ENCODE results near the gene STPG2. TPM values are rescaled to one million over a fixed set of nuclear protein-coding genes. Genes with fewer than 3 reads are reported as not detected.

STPG2 gene
- total and polyA plus RNA-seq, 2 of the 4 experiments (the other 2 are of a cell fraction), result not detected

DNA sequence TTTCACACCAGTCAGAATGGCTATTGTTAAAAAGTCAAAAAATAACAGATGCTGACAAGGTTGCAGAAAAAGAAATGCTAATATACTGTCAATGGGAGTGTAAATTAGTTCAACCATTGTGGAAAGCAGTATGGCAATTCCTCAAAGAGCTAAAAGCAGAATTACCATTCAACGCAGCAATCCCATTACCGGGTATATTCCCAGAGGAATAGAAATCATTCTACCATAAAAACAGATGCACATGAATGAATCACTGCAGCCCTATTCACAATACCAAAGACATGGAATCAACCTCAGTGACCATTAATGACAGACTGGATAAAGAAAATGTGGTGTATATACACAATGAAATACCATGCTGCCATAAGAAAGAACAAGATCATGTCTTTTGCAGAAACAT is 243.0 kb downstream of the STPG2 start:
- Histone ChIP-seq H3K9ac (ENCODE audit: low read depth, low read length) (no peak overlapping the region), H2AFZ (replicated peaks; ENCODE audit: low read length, poor library complexity) (no peak overlapping the region), H2BK20ac (ENCODE audit: low read depth, low read length) (no peak overlapping the region), H3K36me3 (ENCODE audit: control insufficient read depth, insufficient read depth, low read length) (no peaks in the 10 kb centered on the region), H3K4me1 (ENCODE audit: control insufficient read depth, insufficient read depth, low read length) (no peaks in the 10 kb centered on the region), H2AK9ac (replicated peaks; ENCODE audit: low read depth, low read length, poor library complexity) (no peak overlapping the region), H3K4me3 (ENCODE audit: insufficient read depth, low read depth, low read length) (no peak overlapping the region), H4K20me1 (ENCODE audit: insufficient read depth, low read length) (no peaks in the 10 kb centered on the region), H2BK15ac (ENCODE audit: low read depth, low read length) (no peak overlapping the region), H2AK5ac (ENCODE audit: low read depth, low read length) (no peak overlapping the region), H3K23ac (ENCODE audit: low read depth, low read length) (no peak overlapping the region), H3K9me3 (ENCODE audit: control insufficient read depth, insufficient read depth, low read length) (no peaks in the 10 kb centered on the region; the same call in 1 of the 2 replicates), H3K79me1 (ENCODE audit: low read depth in 1 of 2, low read length in 2 of 2) (no peaks in the 10 kb centered on the region), H3K4ac (ENCODE audit: low read depth, low read length) (no peak overlapping the region), H4K91ac (ENCODE audit: insufficient read depth, low read depth, low read length) (no peak overlapping the region), H2BK5ac (ENCODE audit: low read depth, low read length, poor library complexity, severe bottlenecking) (no peak overlapping the region), H3K4me2 (ENCODE audit: low read depth, low read length) (no peak overlapping the region), H4K8ac (ENCODE audit: low read depth in 2 of 2, low read length in 2 of 2) (no peak overlapping the region), H3K14ac (replicated peaks; ENCODE audit: low read depth, low read length) (no peak overlapping the region), H3K18ac (ENCODE audit: low read depth, low read length) (no peak overlapping the region), H3K27me3 (ENCODE audit: control insufficient read depth, insufficient read depth, low read length) (no peaks in the 10 kb centered on the region), H3K9me1 (ENCODE audit: insufficient read depth, low read length) (no peaks in the 10 kb centered on the region), H3K56ac (ENCODE audit: extremely low read depth, insufficient read depth, low read length) (no peak overlapping the region), H3K27ac (ENCODE audit: insufficient read depth, low read length) (no peak overlapping the region), H2BK120ac (ENCODE audit: low read depth, low read length) (no peak overlapping the region), H4K5ac (ENCODE audit: low read depth, low read length) (no peak overlapping the region)
- no TSS peak for BruUV-seq (replicated peaks)
- no CpG with 5 or more reads among the region's 2 CpGs for WGBS, 2 experiments (ENCODE audit: extremely low coverage in 2 of 2, insufficient read length in 1 of 2)
- no peak for ATAC-seq (ENCODE audit: low read depth)
- in situ Hi-C loops (cut with MboI; ENCODE audit: low sequenced_read_pairs) (no loop called here), intact Hi-C loops (cut with micrococcal nuclease) (no loop called here), dilution Hi-C loops (cut with HindIII; ENCODE audit: low sequenced_read_pairs, unreplicated experiment) (no loop called here)
- ChIA-PET CTCF (no interaction called here), POLR2A (ENCODE audit: unreplicated experiment) (no interaction called here)
- TF ChIP-seq, protein P1, sequence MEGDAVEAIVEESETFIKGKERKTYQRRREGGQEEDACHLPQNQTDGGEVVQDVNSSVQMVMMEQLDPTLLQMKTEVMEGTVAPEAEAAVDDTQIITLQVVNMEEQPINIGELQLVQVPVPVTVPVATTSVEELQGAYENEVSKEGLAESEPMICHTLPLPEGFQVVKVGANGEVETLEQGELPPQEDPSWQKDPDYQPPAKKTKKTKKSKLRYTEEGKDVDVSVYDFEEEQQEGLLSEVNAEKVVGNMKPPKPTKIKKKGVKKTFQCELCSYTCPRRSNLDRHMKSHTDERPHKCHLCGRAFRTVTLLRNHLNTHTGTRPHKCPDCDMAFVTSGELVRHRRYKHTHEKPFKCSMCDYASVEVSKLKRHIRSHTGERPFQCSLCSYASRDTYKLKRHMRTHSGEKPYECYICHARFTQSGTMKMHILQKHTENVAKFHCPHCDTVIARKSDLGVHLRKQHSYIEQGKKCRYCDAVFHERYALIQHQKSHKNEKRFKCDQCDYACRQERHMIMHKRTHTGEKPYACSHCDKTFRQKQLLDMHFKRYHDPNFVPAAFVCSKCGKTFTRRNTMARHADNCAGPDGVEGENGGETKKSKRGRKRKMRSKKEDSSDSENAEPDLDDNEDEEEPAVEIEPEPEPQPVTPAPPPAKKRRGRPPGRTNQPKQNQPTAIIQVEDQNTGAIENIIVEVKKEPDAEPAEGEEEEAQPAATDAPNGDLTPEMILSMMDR (conservative IDR thresholded peaks at IDR 0.05; ENCODE audit: low read depth, low read length), result no peak
- no peak for TF ChIP-seq MXI1 (IDR thresholded peaks at IDR 0.05; ENCODE audit: borderline replicate concordance, low read depth, low read length)
- TF ChIP-seq NFE2L2 (IDR thresholded peaks at IDR 0.05; ENCODE audit: low read depth, low read length), result no peak
- TF ChIP-seq RFX5 (IDR thresholded peaks at IDR 0.05; ENCODE audit: low read depth, low read length), result no peak
- no peak for TF ChIP-seq MAZ (IDR thresholded peaks at IDR 0.05; ENCODE audit: borderline replicate concordance, low read depth, low read length)
- TF ChIP-seq CHD1 (IDR thresholded peaks at IDR 0.05; ENCODE audit: low read depth, low read length), result no peak
- TF ChIP-seq MAFK (IDR thresholded peaks at IDR 0.05; ENCODE audit: low read depth, low read length), result no peak
- TF ChIP-seq POLR2A (IDR thresholded peaks at IDR 0.05; ENCODE audit: low read depth, low read length), result no peak
- no peak for TF ChIP-seq RAD21 (IDR thresholded peaks at IDR 0.05; ENCODE audit: low read length)
- TF ChIP-seq, protein P2, sequence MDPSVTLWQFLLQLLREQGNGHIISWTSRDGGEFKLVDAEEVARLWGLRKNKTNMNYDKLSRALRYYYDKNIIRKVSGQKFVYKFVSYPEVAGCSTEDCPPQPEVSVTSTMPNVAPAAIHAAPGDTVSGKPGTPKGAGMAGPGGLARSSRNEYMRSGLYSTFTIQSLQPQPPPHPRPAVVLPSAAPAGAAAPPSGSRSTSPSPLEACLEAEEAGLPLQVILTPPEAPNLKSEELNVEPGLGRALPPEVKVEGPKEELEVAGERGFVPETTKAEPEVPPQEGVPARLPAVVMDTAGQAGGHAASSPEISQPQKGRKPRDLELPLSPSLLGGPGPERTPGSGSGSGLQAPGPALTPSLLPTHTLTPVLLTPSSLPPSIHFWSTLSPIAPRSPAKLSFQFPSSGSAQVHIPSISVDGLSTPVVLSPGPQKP (IDR thresholded peaks at IDR 0.05; ENCODE audit: borderline replicate concordance, low read depth, low read length), result no peak
- no peak for TF ChIP-seq SMC3 (IDR thresholded peaks at IDR 0.05; ENCODE audit: low read depth, low read length)
- no peak for TF ChIP-seq CEBPB (IDR thresholded peaks at IDR 0.05; ENCODE audit: low read depth, low read length)
- no peak for TF ChIP-seq BHLHE40 (IDR thresholded peaks at IDR 0.05; ENCODE audit: low read depth, low read length)
- TF ChIP-seq RCOR1 (IDR thresholded peaks at IDR 0.05; ENCODE audit: insufficient replicate concordance, low read length), result no peak
- no peak for TF ChIP-seq FOS (IDR thresholded peaks at IDR 0.05; ENCODE audit: low read depth, low read length)
- TF ChIP-seq USF2 (IDR thresholded peaks at IDR 0.05; ENCODE audit: low read depth, low read length), result no peak
- DNase-seq, result no peak
